LoVo (cell line): ENCODE measurements around the gene RPE65.
A peak's percentile ranks its signal among the peaks of the same experiment; 100 is the strongest.
"Not testable (repeated sequence)": the region's sequence is repeated elsewhere in the genome, so short reads cannot be mapped to it uniquely, and the experiment has no call there.

Source experiments
- DNase-seq: peaks from one replicate; pipeline ENCODE4 v3.0.0-alpha.2; 2016; ENCODE audit warnings: low spot score

RPE65 gene

GRCh38 chr1:68449901-68450300, at the start of gene RPE65:
RPE65 (minus strand) TSS chr1:68449954; CDS start chr1:68449905, 49 bp downstream.
- no peak for DNase-seq

- DNase-seq: no peak
Observed at GRCh38 chr1:68497358-68497698, 47.6 kb upstream of the RPE65 start.

GRCh38 chr1:68496680-68497357, 47.1 kb upstream of the RPE65 start, which contains the start of gene DEPDC1:
DEPDC1 (minus strand) TSS chr1:68497082; CDS start chr1:68496999, 83 bp downstream.
- peak; percentile 94 for DNase-seq

- DNase-seq: peak; percentile 18
Observed at GRCh38 chr1:68495968-68496679, 46.4 kb upstream of the RPE65 start.

- peak; percentile 30 for DNase-seq
Observed at GRCh38 chr1:68495532-68495931, 45.8 kb upstream of the RPE65 start.

- DNase-seq: no peak
Observed at GRCh38 chr1:68493193-68493592, 43.4 kb upstream of the RPE65 start.

- not testable (repeated sequence) for DNase-seq
Observed at GRCh38 chr1:68492255-68492654, 42.5 kb upstream of the RPE65 start.

GRCh38 chr1:68490046-68490651, 40.4 kb upstream of the RPE65 start:
- DNase-seq: no peak

GRCh38 chr1:68485431-68486022, 35.8 kb upstream of the RPE65 start:
- DNase-seq: no peak

GRCh38 chr1:68484618-68485017, 34.9 kb upstream of the RPE65 start:
- DNase-seq: no peak

GRCh38 chr1:68481041-68481440, 31.3 kb upstream of the RPE65 start:
- no peak for DNase-seq

GRCh38 chr1:68479501-68479900, 29.7 kb upstream of the RPE65 start:
- no peak for DNase-seq

GRCh38 chr1:68478662-68479061, 28.9 kb upstream of the RPE65 start:
- DNase-seq: no peak

GRCh38 chr1:68476626-68477025, 26.9 kb upstream of the RPE65 start:
- not testable (repeated sequence) for DNase-seq

- no peak for DNase-seq
Observed at GRCh38 chr1:68473060-68473459, 23.3 kb upstream of the RPE65 start.

- DNase-seq: peak; percentile 10
Observed at GRCh38 chr1:68470388-68470970, 20.7 kb upstream of the RPE65 start.

- no peak for DNase-seq
Observed at GRCh38 chr1:68464891-68465290, 15.1 kb upstream of the RPE65 start.

GRCh38 chr1:68460935-68461334, 11.2 kb upstream of the RPE65 start:
- DNase-seq: no peak

GRCh38 chr1:68459796-68460195, 10.0 kb upstream of the RPE65 start:
- DNase-seq: no peak

GRCh38 chr1:68459091-68459490, 9.3 kb upstream of the RPE65 start:
- DNase-seq: no peak

- no peak for DNase-seq
Observed at GRCh38 chr1:68456202-68456601, 6.4 kb upstream of the RPE65 start.

- no peak for DNase-seq
Observed at GRCh38 chr1:68454534-68454933, 4.8 kb upstream of the RPE65 start.
